C1 segment of cervical spinal cord (tissue), 14 donors: ENCODE results near the gene GABRR1.
"Not testable (repeated sequence)": the region's sequence is repeated elsewhere in the genome, so short reads cannot be mapped to it uniquely, and the experiment has no call there.

Experiments used
- DNase-seq, 14 donors: peaks; one replicate each; lab custom pipeline; 2025; lab: John Stamatoyannopoulos, UW

Gene GABRR1

GRCh38 chr6:89160331-89161092, 56.6 kb downstream of the GABRR1 start:
- DNase-seq = no peak

GRCh38 chr6:89154131-89154530, 63.0 kb downstream of the GABRR1 start:
- no peak for DNase-seq

- no peak for DNase-seq
Measured at GRCh38 chr6:89148016-89148750, 69.0 kb downstream of the GABRR1 start.

GRCh38 chr6:89146718-89147700, 70.1 kb downstream of the GABRR1 start:
- DNase-seq = peak in 4 of 14 donors; percentile 6 to 67 (median 24)

GRCh38 chr6:89145956-89146717, 71.0 kb downstream of the GABRR1 start, which contains the start of gene PM20D2:
Gene PM20D2 (plus strand): TSS chr6:89146055. CDS start chr6:89146145, 90 bp downstream.
- peak in 13 of 14 donors; percentile 7 to 73 (median 48) for DNase-seq

GRCh38 chr6:89145091-89145955, 71.8 kb downstream of the GABRR1 start:
- DNase-seq = no peak

GRCh38 chr6:89144354-89144906, 72.7 kb downstream of the GABRR1 start:
- no peak for DNase-seq

GRCh38 chr6:89140347-89141156, 76.6 kb downstream of the GABRR1 start:
- no peak for DNase-seq

- DNase-seq = no peak
Measured at GRCh38 chr6:89139509-89140346, 77.4 kb downstream of the GABRR1 start.

- no peak for DNase-seq
Measured at GRCh38 chr6:89138173-89138572, 79.0 kb downstream of the GABRR1 start.

GRCh38 chr6:89134723-89135122, 82.4 kb downstream of the GABRR1 start:
- no peak for DNase-seq

- no peak for DNase-seq
Measured at GRCh38 chr6:89133981-89134380, 83.2 kb downstream of the GABRR1 start.

- no peak for DNase-seq
Measured at GRCh38 chr6:89132057-89132456, 85.1 kb downstream of the GABRR1 start.

- no peak for DNase-seq
Measured at GRCh38 chr6:89131599-89131998, 85.6 kb downstream of the GABRR1 start.

- DNase-seq = not testable (repeated sequence)
Measured at GRCh38 chr6:89128256-89128671, 88.9 kb downstream of the GABRR1 start.
